HG02852 (cell line): ENCODE data around the gene ZCCHC7.
"Not testable (repeated sequence)": the region's sequence is repeated elsewhere in the genome, so short reads cannot be mapped to it uniquely, and the experiment has no call there.

Source experiments
- ATAC-seq: cut with Tn5 transposase; IDR thresholded peaks from one replicate; pipeline ENCODE4 v1.9.1; 2021; ENCODE audit warnings: mild to moderate bottlenecking, moderate library complexity; ENCODE audit not compliant: unreplicated experiment

Gene ZCCHC7

DNA sequence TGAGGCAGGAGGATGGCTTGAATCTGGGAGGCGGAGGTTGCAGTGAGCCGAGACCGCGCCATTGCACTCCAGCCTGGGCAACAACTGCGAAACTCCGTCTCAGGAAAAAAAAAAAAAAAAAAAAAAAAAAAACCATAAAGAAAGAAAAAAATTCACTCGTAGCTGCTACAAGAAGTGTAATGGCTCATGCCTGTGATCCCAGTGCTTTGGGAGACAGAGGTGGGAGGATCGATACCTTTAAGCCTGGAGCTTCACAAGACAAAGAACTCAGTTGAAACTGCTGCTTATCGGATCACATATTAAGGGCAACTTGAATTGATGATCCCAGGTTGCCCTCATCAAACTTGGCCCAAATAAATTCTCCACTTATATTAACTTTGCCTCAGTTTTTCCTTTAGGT is 1.0 kb upstream of the ZCCHC7 start:
- no peak for ATAC-seq

DNA sequence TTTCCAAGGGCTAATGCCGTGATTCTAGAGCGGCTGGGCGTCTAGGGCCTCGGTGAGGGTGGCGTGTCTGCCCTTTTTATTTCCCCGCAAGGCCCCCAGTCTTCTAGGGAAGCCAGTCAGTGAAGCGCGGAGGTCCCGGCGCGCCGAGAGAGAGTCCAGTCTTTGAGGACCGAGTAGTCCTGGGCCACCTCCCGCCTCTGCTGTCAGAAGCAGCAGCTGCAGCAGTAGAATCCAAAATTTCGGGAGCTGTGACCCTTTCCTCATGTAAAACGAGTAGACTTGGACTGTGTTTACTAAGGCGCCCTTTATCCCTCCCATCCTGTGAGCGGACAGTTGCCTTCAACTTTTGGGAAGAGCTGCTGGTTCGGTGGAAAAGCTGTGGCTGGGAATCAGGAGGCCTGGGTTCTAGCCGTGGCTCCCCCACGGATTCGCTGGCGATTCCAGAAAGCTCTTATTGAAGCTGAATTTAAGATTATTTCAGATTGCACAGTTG is 515 bp downstream of the ZCCHC7 start:
- ATAC-seq, result peak; percentile 35

- ATAC-seq, result no peak
These were observed 1.5 kb downstream of the ZCCHC7 start for GRCh38 chr9:37121881-37122280.

GRCh38 chr9:37126214-37126788 is 5.9 kb downstream of the ZCCHC7 start:
- no peak for ATAC-seq

DNA sequence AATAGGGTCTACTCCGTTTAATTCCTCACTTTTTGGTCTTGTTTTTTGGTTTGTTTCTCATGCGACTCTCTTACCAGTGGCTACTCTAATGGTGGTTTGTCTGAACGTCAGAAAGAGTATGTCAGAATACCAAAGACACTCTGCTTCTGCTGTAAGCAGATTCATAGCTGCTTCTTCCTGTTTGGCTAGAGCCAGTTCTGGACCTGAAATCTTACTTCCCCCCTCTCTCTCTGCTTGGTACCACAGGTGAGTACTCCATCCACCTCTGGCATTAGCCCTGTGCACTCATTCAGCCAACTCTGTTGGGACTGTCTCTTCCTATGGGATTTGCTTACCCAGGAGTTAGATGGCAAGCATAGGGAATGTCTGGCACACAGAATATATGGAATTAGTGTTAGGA is 6.6 kb downstream of the ZCCHC7 start:
- no peak for ATAC-seq

DNA sequence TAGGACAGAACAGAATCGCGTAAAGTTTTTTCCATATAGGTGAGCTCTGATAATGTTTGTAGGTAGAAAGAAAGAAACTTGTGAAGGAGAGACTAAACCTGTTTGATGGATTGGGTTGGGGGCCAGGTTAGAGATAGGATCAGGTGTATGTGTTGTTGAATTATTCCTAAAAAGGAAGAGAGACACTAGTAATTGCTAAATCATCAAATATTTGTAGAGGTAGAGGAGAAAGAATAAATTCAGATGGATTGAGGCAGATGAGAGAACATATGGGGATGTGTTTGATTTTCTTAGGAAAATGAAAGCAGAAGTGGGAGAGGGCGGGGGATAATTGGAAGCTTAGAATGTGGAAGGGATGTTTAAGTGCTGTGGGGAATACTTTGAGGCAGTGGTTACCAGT is 7.7 kb downstream of the ZCCHC7 start:
- no peak for ATAC-seq

DNA sequence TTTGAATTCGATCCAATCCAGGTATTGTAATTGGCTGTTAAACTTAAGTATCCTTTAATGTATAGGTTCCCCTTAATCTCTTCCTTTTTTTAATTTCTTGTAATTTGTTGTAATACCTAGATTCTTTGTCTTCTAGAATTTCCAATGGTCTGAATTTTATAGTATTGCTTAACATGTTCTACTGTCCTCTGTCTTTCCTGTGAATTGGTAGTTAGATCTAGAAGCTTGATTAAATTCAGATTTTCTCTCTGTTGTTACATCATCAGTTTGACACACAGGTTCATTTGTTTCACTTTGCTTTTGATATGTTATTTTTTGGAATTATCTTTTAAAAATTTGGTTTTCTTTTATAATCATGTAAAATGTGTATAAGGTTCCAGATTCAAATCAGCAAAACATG is 13.8 kb downstream of the ZCCHC7 start:
- no peak for ATAC-seq

DNA sequence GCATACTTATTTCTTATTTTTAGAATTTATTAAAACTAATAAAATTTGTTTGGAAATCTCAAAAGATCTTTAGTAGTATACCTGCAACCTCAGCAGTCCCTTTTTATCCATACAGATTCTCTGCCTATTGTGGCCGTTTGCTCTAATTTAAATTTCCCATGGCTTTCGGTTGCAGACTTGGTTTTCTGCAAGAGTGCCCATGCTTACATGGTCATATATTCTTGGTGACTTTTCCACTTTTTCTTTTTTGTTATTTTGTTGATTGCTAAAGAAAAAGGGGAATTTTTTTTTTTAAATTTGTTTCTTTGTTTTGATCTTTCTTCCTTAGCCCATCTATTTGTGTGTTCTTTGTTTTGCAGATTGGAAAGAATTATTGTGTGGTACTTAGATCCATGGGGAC is 20.6 kb downstream of the ZCCHC7 start:
- no peak for ATAC-seq

GRCh38 chr9:37144762-37145161 is 24.4 kb downstream of the ZCCHC7 start:
- peak; percentile 64 for ATAC-seq

DNA sequence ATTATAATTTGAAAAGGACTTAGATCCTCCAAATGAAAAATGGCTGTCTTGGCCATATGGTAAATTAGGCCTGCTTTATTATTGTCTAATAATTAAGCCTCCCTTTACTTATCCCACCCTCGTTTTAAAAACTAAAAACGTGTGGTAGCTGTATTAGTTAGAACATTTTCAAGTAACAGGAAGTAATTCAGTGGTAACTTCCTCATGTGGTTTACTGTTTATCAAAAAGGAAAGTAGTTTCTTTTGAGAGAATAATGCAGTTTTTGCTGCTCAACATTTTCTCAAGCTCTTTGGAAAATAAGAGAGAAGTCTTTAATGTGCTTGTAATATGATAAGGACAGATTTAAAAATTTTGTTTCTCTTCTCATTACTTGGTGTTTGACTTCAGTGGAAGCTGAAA is 26.0 kb downstream of the ZCCHC7 start:
- ATAC-seq, result no peak

GRCh38 chr9:37148181-37148580 is 27.8 kb downstream of the ZCCHC7 start:
- ATAC-seq, result no peak

GRCh38 chr9:37149666-37150308 is 29.4 kb downstream of the ZCCHC7 start:
- no peak for ATAC-seq

DNA sequence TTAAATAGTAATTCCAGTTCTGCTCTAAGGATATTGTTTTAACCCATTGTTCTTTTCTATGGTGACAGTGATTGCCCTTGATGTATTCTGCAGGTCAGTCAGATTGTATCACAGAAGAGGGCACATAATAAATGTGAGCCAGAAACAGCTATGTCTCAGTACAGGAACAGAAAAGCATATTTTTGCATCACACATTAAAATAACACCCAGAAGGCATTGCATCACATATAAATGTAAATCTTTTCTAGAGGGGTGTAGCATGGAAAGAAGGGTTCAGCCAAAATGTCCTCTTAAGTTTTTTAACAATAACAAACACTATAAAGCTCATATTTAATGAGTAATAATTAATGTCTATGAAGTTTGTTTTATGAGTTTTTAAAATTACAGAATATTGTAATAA is 30.0 kb downstream of the ZCCHC7 start:
- ATAC-seq, result no peak

DNA sequence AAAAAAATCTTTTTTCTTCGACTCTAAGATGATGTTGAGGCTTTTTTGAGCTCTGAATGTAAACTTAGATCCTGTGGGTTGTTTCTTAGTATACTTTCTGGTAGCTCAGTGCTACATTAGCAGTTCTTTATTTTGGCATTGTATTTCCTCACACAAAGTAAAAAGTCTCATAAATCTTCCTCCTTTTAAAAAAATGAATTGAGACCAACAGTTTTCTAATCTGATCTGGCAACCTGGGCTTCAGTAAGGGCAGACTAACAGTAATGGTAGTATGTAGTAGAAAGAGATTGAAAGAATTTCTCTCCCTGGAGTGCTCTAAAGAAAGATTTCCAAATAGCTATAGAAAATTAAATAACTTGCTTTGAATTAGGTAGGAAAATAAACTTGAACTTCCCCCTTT is 31.4 kb downstream of the ZCCHC7 start:
- ATAC-seq, result no peak

DNA sequence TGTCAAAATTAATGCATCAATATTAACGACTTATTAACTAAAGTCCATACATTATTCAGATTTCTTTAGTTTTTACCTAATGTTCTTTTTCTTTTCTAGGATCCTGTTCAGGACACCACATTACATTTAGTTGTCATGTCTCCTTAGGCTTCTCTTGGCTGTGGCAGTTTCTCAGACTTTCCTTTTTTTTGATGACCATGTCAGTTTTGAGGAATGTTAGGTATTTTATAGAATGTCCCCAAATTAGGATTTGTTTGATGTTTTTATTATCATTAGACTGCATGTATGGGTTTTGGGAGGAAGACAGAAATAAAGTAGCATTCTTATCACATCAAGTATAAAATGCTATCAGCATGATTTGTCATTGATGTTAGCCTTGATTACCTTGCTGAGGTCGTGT is 32.0 kb downstream of the ZCCHC7 start:
- no peak for ATAC-seq

DNA sequence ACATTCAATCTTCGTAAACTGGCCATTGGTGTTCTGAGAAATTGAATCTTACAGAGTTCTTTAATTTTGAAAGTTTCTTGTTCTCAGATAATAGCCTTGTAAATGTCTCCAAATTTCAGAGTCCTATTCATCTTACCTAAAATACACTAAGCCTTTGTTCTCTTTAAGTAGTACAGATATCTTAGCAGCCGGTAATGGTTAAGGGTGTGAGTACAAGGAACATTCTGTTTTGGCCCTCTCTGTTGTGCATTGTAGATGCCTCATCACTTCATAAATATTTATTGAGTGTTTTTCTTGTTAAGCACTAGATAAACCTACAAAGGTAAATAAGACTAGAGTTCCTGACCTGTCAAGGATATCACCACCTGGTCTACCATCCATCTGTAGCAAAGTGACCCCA is 35.2 kb downstream of the ZCCHC7 start:
- no peak for ATAC-seq

- ATAC-seq, result no peak
These were observed 35.8 kb downstream of the ZCCHC7 start for GRCh38 chr9:37156205-37156604.

DNA sequence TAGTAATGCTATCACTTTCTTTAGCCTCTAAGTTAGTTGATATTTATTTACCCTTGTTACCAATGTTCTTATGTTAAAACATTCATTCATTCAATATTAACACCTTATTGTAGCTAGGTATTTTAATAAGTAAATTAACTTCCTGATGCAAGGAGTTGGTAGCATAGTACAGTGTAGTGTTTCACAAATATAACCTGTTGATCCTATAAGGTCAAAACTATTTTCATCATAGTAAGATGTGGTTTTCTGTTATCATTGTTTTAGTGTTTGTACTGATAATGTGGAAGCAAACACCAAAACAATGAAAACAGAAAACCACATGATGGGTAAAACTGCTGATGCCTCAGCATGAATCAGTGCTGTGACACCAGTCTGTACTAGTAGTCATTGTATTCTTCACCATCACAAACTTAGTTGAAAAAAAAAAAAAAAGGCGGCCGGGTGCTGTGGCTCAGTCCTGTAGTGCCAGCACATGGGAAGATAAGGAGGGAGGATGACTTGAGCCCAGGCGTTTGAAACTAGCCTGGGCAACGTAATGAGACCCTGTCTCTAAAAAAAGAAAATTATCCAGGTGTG is 36.5 kb downstream of the ZCCHC7 start:
- no peak for ATAC-seq

DNA sequence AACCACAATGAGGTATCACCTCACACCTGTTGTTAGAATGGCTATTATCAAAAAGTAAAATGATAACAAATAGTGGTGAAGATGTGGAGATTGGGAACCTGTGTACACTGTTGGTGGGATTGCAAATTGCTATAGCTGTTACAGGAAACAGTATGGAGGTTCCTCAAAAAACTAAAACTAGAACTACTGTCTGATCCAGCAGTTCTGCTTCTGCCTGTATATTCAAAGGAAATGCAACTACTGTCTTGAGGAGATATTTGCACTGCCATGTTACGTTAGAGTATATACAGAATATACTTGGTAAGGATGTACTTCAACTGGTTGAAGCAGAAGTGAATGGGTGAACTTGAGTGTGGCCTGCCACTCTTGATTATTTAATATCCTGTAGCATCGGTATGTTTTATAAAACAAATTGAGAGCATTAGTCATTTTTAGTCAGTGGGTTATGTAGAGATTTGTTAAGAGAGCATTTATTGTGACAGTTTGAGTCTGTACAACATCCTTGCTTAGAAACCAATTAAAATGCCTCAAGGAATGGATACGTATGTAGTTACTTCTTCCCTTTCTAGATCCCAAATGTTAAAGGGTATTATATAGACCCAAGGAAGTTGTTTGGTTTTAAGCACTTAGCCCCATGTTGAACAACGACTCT is 37.5 kb downstream of the ZCCHC7 start:
- no peak for ATAC-seq

DNA sequence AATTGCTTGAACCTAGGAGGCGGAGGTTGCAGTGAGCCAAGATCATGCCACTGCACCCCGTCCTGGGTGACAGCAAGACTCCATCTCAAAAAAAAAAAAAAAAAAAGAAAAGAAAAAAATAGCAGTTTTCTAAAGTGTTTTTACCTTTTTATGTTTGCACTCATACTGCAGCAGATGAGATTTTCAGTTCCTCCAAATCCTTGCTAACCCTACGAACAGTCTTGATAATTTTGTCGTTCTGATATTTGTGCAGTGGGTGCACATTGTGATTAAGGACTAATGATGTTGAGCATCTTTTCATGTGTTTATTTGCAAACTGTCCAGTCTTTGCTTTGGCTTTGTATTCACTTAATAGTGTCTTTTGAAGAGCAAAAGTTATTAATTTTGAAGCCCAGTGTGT is 42.9 kb downstream of the ZCCHC7 start:
- no peak for ATAC-seq

- not testable (repeated sequence) for ATAC-seq
These were observed 44.0 kb downstream of the ZCCHC7 start for GRCh38 chr9:37164335-37164734.

- no peak for ATAC-seq
These were observed 45.3 kb downstream of the ZCCHC7 start for GRCh38 chr9:37165644-37166043.
